NB4 (cell line): ENCODE data around the gene KRTAP10-9.

ENCODE experiments used
- POLR2A ChIP-seq: IDR thresholded peaks from 2 replicates; pipeline ENCODE4 v1.6.1; 2011; ENCODE audit warnings: mild to moderate bottlenecking; ENCODE audit not compliant: insufficient read length; ENCODE audit errors: extremely low read depth
- TF ChIP-seq, protein P1 (sequence below): IDR thresholded peaks from one replicate; pipeline ENCODE4 v1.5.1; 2012; ENCODE audit warnings: low read depth, low read length
- TF ChIP-seq, protein P2 (sequence below): IDR thresholded peaks from 2 replicates; pipeline ENCODE4 v1.6.1; 2011; ENCODE audit warnings: low read depth, low read length

DNA sequence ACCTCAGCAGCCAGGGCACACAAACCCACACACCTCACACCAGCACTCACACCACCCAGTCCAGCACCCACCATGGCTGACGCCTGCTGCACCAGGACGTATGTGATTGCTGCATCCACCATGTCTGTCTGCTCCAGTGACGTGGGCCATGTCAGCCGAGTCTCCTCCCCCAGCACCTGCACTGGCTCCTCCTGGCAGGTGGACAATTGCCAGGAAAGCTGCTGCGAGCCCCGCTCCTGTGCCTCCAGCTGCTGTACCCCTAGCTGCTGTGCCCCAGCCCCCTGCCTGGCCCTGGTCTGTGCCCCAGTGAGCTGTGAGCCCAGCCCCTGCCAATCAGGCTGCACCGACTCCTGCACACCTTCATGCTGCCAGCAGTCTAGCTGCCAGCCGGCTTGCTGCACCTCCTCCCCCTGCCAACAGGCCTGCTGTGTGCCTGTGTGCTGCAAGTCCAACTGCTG lies 14.8 kb upstream of the KRTAP10-9 start, which contains the start of gene KRTAP10-8:
- TF ChIP-seq, protein P1, sequence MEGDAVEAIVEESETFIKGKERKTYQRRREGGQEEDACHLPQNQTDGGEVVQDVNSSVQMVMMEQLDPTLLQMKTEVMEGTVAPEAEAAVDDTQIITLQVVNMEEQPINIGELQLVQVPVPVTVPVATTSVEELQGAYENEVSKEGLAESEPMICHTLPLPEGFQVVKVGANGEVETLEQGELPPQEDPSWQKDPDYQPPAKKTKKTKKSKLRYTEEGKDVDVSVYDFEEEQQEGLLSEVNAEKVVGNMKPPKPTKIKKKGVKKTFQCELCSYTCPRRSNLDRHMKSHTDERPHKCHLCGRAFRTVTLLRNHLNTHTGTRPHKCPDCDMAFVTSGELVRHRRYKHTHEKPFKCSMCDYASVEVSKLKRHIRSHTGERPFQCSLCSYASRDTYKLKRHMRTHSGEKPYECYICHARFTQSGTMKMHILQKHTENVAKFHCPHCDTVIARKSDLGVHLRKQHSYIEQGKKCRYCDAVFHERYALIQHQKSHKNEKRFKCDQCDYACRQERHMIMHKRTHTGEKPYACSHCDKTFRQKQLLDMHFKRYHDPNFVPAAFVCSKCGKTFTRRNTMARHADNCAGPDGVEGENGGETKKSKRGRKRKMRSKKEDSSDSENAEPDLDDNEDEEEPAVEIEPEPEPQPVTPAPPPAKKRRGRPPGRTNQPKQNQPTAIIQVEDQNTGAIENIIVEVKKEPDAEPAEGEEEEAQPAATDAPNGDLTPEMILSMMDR = no peak
- no peak for TF ChIP-seq POLR2A
- TF ChIP-seq, protein P2, sequence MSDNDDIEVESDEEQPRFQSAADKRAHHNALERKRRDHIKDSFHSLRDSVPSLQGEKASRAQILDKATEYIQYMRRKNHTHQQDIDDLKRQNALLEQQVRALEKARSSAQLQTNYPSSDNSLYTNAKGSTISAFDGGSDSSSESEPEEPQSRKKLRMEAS = no peak
